ENCODE results near the gene KIAA2012. TPM values are rescaled to one million over a fixed set of nuclear protein-coding genes. Genes with fewer than 3 reads are reported as not detected.

Gene KIAA2012
- total and polyA plus RNA-seq, 2 of the 8 experiments (the other 6 are each of a cell fraction or from before 2014, with no cell fraction given), result not detected

- H2BK120ac ChIP-seq (replicated peaks; ENCODE audit: low read depth, low read length), result no peak overlapping the region
- H3K18ac ChIP-seq (ENCODE audit: extremely low read depth, low read length), result no peak overlapping the region
- H3K79me1 ChIP-seq (ENCODE audit: low read depth, low read length), result no peaks in the 10 kb centered on the region
- peaks cover 9 to 45% (median 18%) of the 10 kb centered on the region in 4 experiments for H3K36me3 ChIP-seq (ENCODE audit: control insufficient read depth in 2 of 4, insufficient read depth in 4 of 4, low read length in 3 of 4)
- no peak overlapping the region for H4K5ac ChIP-seq (ENCODE audit: insufficient read length, low read depth, low read length)
- no peak overlapping the region for H2AFZ ChIP-seq (ENCODE audit: low read length)
- H2BK5ac ChIP-seq (ENCODE audit: low read depth, low read length), result no peak overlapping the region
- no peak overlapping the region for H3K4ac ChIP-seq (replicated peaks; ENCODE audit: insufficient read length, low read depth, low read length)
- no peak overlapping the region for H3K56ac ChIP-seq (replicated peaks; ENCODE audit: insufficient read length, low read depth, low read length)
- H3K9ac ChIP-seq (replicated peaks in 1 of 4; ENCODE audit: extremely low read depth in 1 of 4, low read depth in 3 of 4, low read length in 3 of 4), result 0 out of 7 replicates have a peak overlapping the region, but pooled peaks of 1 of the 4 experiments have one; percentile 31
- H3K23ac ChIP-seq (ENCODE audit: insufficient read length), result no peak overlapping the region
- WGBS, 2 experiments (ENCODE audit: extremely low coverage in 1 of 2, insufficient coverage in 1 of 2, insufficient read length in 1 of 2, insufficient replicate concordance in 2 of 2, low coverage in 1 of 2, low lambda C conversion rate in 2 of 2, missing lambda C conversion rate in 1 of 2), result 33% methylated on average over 4 of the region's 4 CpGs; no CpG with 5 or more reads in 1 of the 2 experiments
- FAIRE-seq, result peak; percentile 83
- H3K14ac ChIP-seq (ENCODE audit: insufficient read length), result no peak overlapping the region
- no peak overlapping the region for H4K8ac ChIP-seq (ENCODE audit: extremely low read depth, insufficient read depth, low read length)
- H2BK20ac ChIP-seq (ENCODE audit: low read length), result no peak overlapping the region
- peaks cover 30 to 54% of the 10 kb centered on the region in 2 experiments for H3K79me2 ChIP-seq (ENCODE audit: control insufficient read depth in 1 of 2, insufficient read depth in 2 of 2, low read length in 2 of 2)
- POLR2A ChIA-PET (ENCODE audit: partially characterized antibody), result interaction anchor here (0.7 to 1.4 kb wide), 9 partner anchors 9 to 81 kb away, joined by 3 to 6 read pairs (median 5); no protein-coding TSS in a partner anchor
- CTCF ChIA-PET (ENCODE audit: partially characterized antibody), result interaction anchor here (0.6 to 1.2 kb wide), 4 partner anchors 10 to 355 kb away, joined by 3 read pairs; no protein-coding TSS in a partner anchor
- peak overlapping the region; percentile 32 to 96 (median 86); a peak in 6 of 8 replicates for H3K4me3 ChIP-seq (ENCODE audit: extremely low read depth in 1 of 4, insufficient read depth in 2 of 4, low read depth in 3 of 4, low read length in 4 of 4)
- H2AK5ac ChIP-seq (ENCODE audit: low read depth, low read length), result no peak overlapping the region
- no peak overlapping the region for H2BK15ac ChIP-seq (ENCODE audit: low read length)
- no peak overlapping the region for H4K91ac ChIP-seq (replicated peaks; ENCODE audit: insufficient read length, low read length)
- peaks cover 30 to 33% of the 10 kb centered on the region in 2 experiments for H4K20me1 ChIP-seq (replicated peaks in 1 of 2; ENCODE audit: control insufficient read depth in 1 of 2, insufficient read depth in 2 of 2, low read length in 2 of 2)
- DNase-seq (ENCODE audit: low read depth in 1 of 2, low spot score in 2 of 2), result no peak
- H3K27ac ChIP-seq (ENCODE audit: low read depth, low read length), result no peak overlapping the region
- no peaks in the 10 kb centered on the region for H3K9me3 ChIP-seq (ENCODE audit: insufficient read depth in 2 of 2, low read depth in 1 of 2, low read length in 1 of 2)
- peaks cover 0 to 10% (median 6%) of the 10 kb centered on the region in 4 experiments; a peak in 6 of 7 replicates for H3K4me1 ChIP-seq (replicated peaks in 1 of 4; ENCODE audit: control insufficient read depth in 3 of 4, insufficient read depth in 4 of 4, low read length in 3 of 4)
- H3K27me3 ChIP-seq (replicated peaks in 1 of 4; ENCODE audit: control insufficient read depth in 3 of 4, extremely low read depth in 1 of 4, insufficient read depth in 3 of 4, low read length in 3 of 4), result no peaks in the 10 kb centered on the region
- H3K23me2 ChIP-seq (ENCODE audit: low read depth, low read length), result peaks cover 3% of the 10 kb centered on the region; the same call in 1 of the 2 replicates
- peak overlapping the region; percentile 61 to 82 for H3K4me2 ChIP-seq (ENCODE audit: insufficient read depth in 1 of 2, low read depth in 2 of 2, low read length in 2 of 2)
- H2BK12ac ChIP-seq (ENCODE audit: low read depth, low read length), result no peak overlapping the region
- TF ChIP-seq SIN3A (conservative IDR thresholded peaks at IDR 0.05 in 1 of 2, IDR thresholded peaks at IDR 0.05 in 1 of 2; ENCODE audit: low read depth in 1 of 2, low read length in 2 of 2), result peak in 1 of 2 experiments; percentile 66; a peak in 1 of 4 replicates
- peak; percentile 41 for TF ChIP-seq TAF7 (optimal IDR thresholded peaks at IDR 0.05; ENCODE audit: borderline replicate concordance, low read depth, low read length)
- TF ChIP-seq RNF2 (IDR thresholded peaks at IDR 0.05; ENCODE audit: borderline replicate concordance, low read depth, low read length, missing control alignments, poor library complexity, severe bottlenecking), result no peak
- no peak for TF ChIP-seq CREB1 (IDR thresholded peaks at IDR 0.05)
- TF ChIP-seq BACH1 (IDR thresholded peaks at IDR 0.05; ENCODE audit: low read length), result peak; percentile 91
- 0 out of 2 replicates have a peak, but pooled peaks have one; percentile 5 for TF ChIP-seq PHF8 (conservative IDR thresholded peaks at IDR 0.05; ENCODE audit: low read depth, low read length)
- TF ChIP-seq KDM5A (IDR thresholded peaks at IDR 0.05; ENCODE audit: low read length), result no peak
- TF ChIP-seq CHD2 (IDR thresholded peaks at IDR 0.05; ENCODE audit: low read length), result no peak
- TF ChIP-seq ASH2L (IDR thresholded peaks at IDR 0.05; ENCODE audit: low read length), result no peak
- no peak for TF ChIP-seq POU5F1 (IDR thresholded peaks at IDR 0.05; ENCODE audit: low read depth, low read length)
- no peak for TF ChIP-seq SP4 (IDR thresholded peaks at IDR 0.05; ENCODE audit: low read length)
- TF ChIP-seq CHD1 (IDR thresholded peaks at IDR 0.05; ENCODE audit: low read depth, low read length), result no peak
Measured at GRCh38 chr2:202038471-202039277, 34.4 kb upstream of the KIAA2012 start.

All from H1 (cell line).